SK-N-SH (cell line): ENCODE data around the gene FOXP1. TPM values are rescaled to one million over a fixed set of nuclear protein-coding genes. Genes with fewer than 3 reads are reported as not detected.

Experiments
- CTCF ChIA-PET: fragments of 300-600, 350-600 bp; formaldehyde crosslinking; extraction: SDS; loops from one replicate; lab custom pipeline; 2021; lab: Yijun Ruan, JAX
- POLR2A ChIA-PET: fragments of 350-600 bp; sonication (Branson Sonifier 250); formaldehyde crosslinking; extraction: SDS; loops from one replicate; lab custom pipeline; 2020; ENCODE audit warnings: antibody characterized with exemption, inconsistent platforms; lab: Yijun Ruan, JAX
- DNase-seq: peaks from one replicate; pipeline ENCODE4 v3.0.0; 2012
- H2AFZ ChIP-seq: fragments of 200-600 bp; sonication (generic); 2 replicates; pipeline ENCODE4 v1.8.1; 2016; ENCODE audit warnings: antibody characterized with exemption, mild to moderate bottlenecking, low read depth
- H3F3A ChIP-seq: fragments of 200-600 bp; sonication (generic); replicated peaks from 2 replicates; pipeline ENCODE3; 2016; ENCODE audit warnings: antibody characterized with exemption, mild to moderate bottlenecking; ENCODE audit not compliant: insufficient read depth
- H3K27ac ChIP-seq, 2 experiments: fragments of 200-500 bp in 1 of 2; fragments of 200-600 bp in 1 of 2; sonication (Bioruptor generic) in 1 of 2; sonication (generic), shearing (Covaris generic) in 1 of 2; 2 replicates each; pipeline versions ENCODE4 v1.5.1 to v1.6.1; 2014 to 2016; ENCODE audit warnings: low read depth in 2 of 2, inconsistent platforms in 1 of 2, low read length in 1 of 2, mild to moderate bottlenecking in 1 of 2, mixed read lengths in 1 of 2
- H3K27me3 ChIP-seq: fragments of 200-600 bp; sonication (generic), shearing (Covaris generic); 2 replicates; pipeline ENCODE4 v1.6.1; 2016; ENCODE audit warnings: mixed run types; ENCODE audit not compliant: insufficient read depth
- H3K36me3 ChIP-seq, 2 experiments: fragments of 200-500 bp in 1 of 2; fragments of 200-600 bp in 1 of 2; sonication (Bioruptor generic) in 1 of 2; sonication (generic) in 1 of 2; replicated peaks in 1 of 2; 2 replicates each; pipeline versions ENCODE3 to v1.5.1; 2014 to 2016; ENCODE audit warnings: low read length in 1 of 2, mild to moderate bottlenecking in 1 of 2; ENCODE audit not compliant: insufficient read depth in 2 of 2, control insufficient read depth in 1 of 2
- H3K4me1 ChIP-seq, 2 experiments: fragments of 200-500 bp in 1 of 2; fragments of 200-600 bp in 1 of 2; sonication (Bioruptor generic) in 1 of 2; sonication (generic), shearing (Covaris generic) in 1 of 2; 2 replicates each; pipeline versions ENCODE4 v1.5.1 to v1.6.1; 2014 to 2016; ENCODE audit warnings: low read depth in 1 of 2, low read length in 1 of 2, mixed run types in 1 of 2; ENCODE audit not compliant: insufficient read depth in 2 of 2, control insufficient read depth in 1 of 2
- H3K4me2 ChIP-seq: fragments of 200-600 bp; sonication (generic), shearing (Covaris generic); 2 replicates; pipeline ENCODE4 v1.6.1; 2017; ENCODE audit warnings: mixed run types
- H3K4me3 ChIP-seq, 2 experiments: fragments of 200-500 bp in 1 of 2; fragments of 200-600 bp in 1 of 2; sonication (Bioruptor generic) in 1 of 2; sonication (generic), shearing (Covaris generic) in 1 of 2; 2 replicates each; pipeline versions ENCODE4 v1.5.1 to v1.8.1; 2014 to 2016; ENCODE audit warnings: low read depth in 2 of 2, inconsistent platforms in 1 of 2, low read length in 1 of 2, mild to moderate bottlenecking in 1 of 2, mixed read lengths in 1 of 2, moderate library complexity in 1 of 2
- H3K79me2 ChIP-seq: fragments of 200-600 bp; sonication (generic); 2 replicates; pipeline ENCODE4 v1.8.1; 2017; ENCODE audit warnings: mild to moderate bottlenecking; ENCODE audit not compliant: insufficient read depth
- H3K9ac ChIP-seq: fragments of 200-600 bp; sonication (generic); 2 replicates; pipeline ENCODE4 v1.6.1; 2017; ENCODE audit warnings: mixed run types
- H3K9me2 ChIP-seq: fragments of 200-600 bp; sonication (generic); 2 replicates; pipeline ENCODE4 v1.6.1; 2017; ENCODE audit warnings: mixed run types
- H3K9me3 ChIP-seq: fragments of 200-600 bp; sonication (generic); 2 replicates; pipeline ENCODE4 v1.6.1; 2017; ENCODE audit warnings: mixed run types, mild to moderate bottlenecking, moderate library complexity
- H4K20me1 ChIP-seq: fragments of 200-600 bp; sonication (generic); 2 replicates; pipeline ENCODE4 v1.6.1; 2017; ENCODE audit warnings: mild to moderate bottlenecking, mixed run types; ENCODE audit not compliant: insufficient read depth
- CHD2 ChIP-seq: fragments of 150-350 bp; IDR thresholded peaks from 2 replicates; pipeline ENCODE4 v1.6.1; 2018; ENCODE audit warnings: low read length; ENCODE audit not compliant: partially characterized antibody
- EP300 ChIP-seq, 2 experiments: IDR thresholded peaks; 2 replicates each; pipeline versions ENCODE4 v1.4.0 to v1.6.1; 2012; ENCODE audit warnings: borderline replicate concordance in 1 of 2, low read depth in 1 of 2, low read length in 1 of 2
- FOSL2 ChIP-seq: IDR thresholded peaks from 2 replicates; pipeline ENCODE4 v1.4.0; 2012; ENCODE audit warnings: low read depth, mild to moderate bottlenecking, moderate library complexity, borderline replicate concordance
- GABPA ChIP-seq: IDR thresholded peaks from 2 replicates; pipeline ENCODE4 v1.4.0; 2012; ENCODE audit warnings: low read depth, mild to moderate bottlenecking
- JUND ChIP-seq: IDR thresholded peaks from 2 replicates; pipeline ENCODE4 v1.4.0; 2012
- MEF2A ChIP-seq: IDR thresholded peaks from 2 replicates; pipeline ENCODE4 v1.4.0; 2012; ENCODE audit warnings: low read depth, borderline replicate concordance
- MXI1 ChIP-seq: IDR thresholded peaks from 2 replicates; pipeline ENCODE4 v1.6.1; 2012; ENCODE audit warnings: mild to moderate bottlenecking, low read depth, low read length, improper control_type of control experiment
- NFIC ChIP-seq: IDR thresholded peaks from 2 replicates; pipeline ENCODE4 v1.4.0; 2012; ENCODE audit warnings: borderline replicate concordance
- NRF1 ChIP-seq: IDR thresholded peaks from 2 replicates; pipeline ENCODE4 v1.6.1; 2012; ENCODE audit warnings: low read depth, mild to moderate bottlenecking, low read length
- POLR2AphosphoS5 ChIP-seq: IDR thresholded peaks from 2 replicates; pipeline ENCODE4 v1.6.1; 2012; ENCODE audit warnings: low read depth, low read length
- RXRA ChIP-seq: IDR thresholded peaks from 2 replicates; pipeline ENCODE4 v1.4.0; 2012; ENCODE audit warnings: low read depth, mild to moderate bottlenecking, borderline replicate concordance
- SIN3A ChIP-seq: IDR thresholded peaks from 2 replicates; pipeline ENCODE4 v1.6.1; 2012; ENCODE audit warnings: low read depth, mild to moderate bottlenecking, low read length, moderate library complexity, borderline replicate concordance
- SMC3 ChIP-seq: IDR thresholded peaks from 2 replicates; pipeline ENCODE4 v1.6.1; 2012; ENCODE audit warnings: low read depth, low read length, improper control_type of control experiment
- TCF12 ChIP-seq: IDR thresholded peaks from 2 replicates; pipeline ENCODE4 v1.4.0; 2012
- TEAD4 ChIP-seq: IDR thresholded peaks from 2 replicates; pipeline ENCODE4 v1.4.0; 2012; ENCODE audit warnings: mild to moderate bottlenecking, borderline replicate concordance; ENCODE audit not compliant: insufficient read depth
- WGBS: methylation state at CpG from one replicate; pipeline ENCODE4 v1.1.6; 2017; ENCODE audit warnings: low lambda C conversion rate; 5-methylcytosine and 5-hydroxymethylcytosine counted together
- polyA plus RNA-seq, 3 experiments: library from polyadenylated mRNA; depleted of rRNA; stranded (reverse); fragments of >200 nt; gene quantifications; 2 replicates each; pipeline ENCODE4 v1.2.3, GENCODE V29; 2012
- TF ChIP-seq, protein P1 (sequence below): IDR thresholded peaks from 2 replicates; pipeline ENCODE4; 2012
- TF ChIP-seq, protein P2 (sequence below): IDR thresholded peaks from 2 replicates; pipeline ENCODE4 v1.4.0; 2012; ENCODE audit warnings: low read depth, borderline replicate concordance
- TF ChIP-seq, protein P3 (sequence below): IDR thresholded peaks from 2 replicates; pipeline ENCODE4 v1.4.0; 2012; ENCODE audit warnings: low read depth

The FOXP1 gene
- polyA plus RNA-seq, 1 of the 3 experiments (the other 2 are of a cell fraction): 8.8 TPM

DNA sequence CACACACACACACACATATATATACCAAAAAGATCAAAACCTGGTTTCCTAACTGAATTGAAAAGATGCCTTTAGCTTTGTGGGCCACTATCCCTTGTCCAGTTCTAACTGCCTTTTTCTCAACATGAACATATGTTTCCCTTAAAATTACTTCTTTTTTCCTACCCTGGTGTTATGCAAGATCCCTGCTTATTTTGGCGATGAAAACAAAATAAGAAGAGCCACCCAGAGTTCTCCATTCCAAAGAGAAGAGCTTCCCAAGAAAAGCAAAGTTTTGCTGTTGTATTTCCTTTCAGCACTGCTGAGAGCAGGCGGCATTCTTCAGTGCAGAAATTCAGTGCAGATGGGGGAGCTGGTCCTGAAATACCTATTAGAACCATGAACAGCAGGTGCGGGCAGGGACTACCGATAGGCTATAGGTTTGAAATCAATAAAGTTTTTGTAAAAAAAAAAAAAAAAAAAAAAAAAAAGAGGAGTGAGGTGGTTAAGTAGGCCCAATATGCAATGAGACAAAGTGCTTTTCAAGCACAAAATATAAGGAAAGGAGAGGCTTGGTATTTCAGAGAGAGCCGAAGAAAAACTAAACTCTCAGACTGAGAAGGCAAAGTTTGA lies 238.0 kb downstream of the FOXP1 start:
- Histone ChIP-seq H3K79me2 (peaks cover 67% of the 10 kb centered on the region), H2AFZ (no peak overlapping the region), H3K9ac (no peak overlapping the region), H3K9me3 (no peaks in the 10 kb centered on the region), H3K27ac (no peak overlapping the region), H3K36me3 (peaks cover 0 to 8% of the 10 kb centered on the region in 2 experiments), H3F3A (peaks cover 26% of the 10 kb centered on the region), H3K9me2 (no peaks in the 10 kb centered on the region), H4K20me1 (no peaks in the 10 kb centered on the region), H3K4me3 (no peak overlapping the region), H3K27me3 (no peaks in the 10 kb centered on the region), H3K4me2 (no peak overlapping the region), H3K4me1 (peaks cover 0 to 12% of the 10 kb centered on the region in 2 experiments; a peak in 1 of 4 replicates)
- POLR2A ChIA-PET: no interaction called here
- CTCF ChIA-PET: interaction anchor here (1.7 kb wide), 1 partner anchor 52 kb away, joined by 5 read pairs; no protein-coding TSS in a partner anchor
- DNase-seq: no peak
- TF ChIP-seq SIN3A: no peak
- TF ChIP-seq, protein P1, sequence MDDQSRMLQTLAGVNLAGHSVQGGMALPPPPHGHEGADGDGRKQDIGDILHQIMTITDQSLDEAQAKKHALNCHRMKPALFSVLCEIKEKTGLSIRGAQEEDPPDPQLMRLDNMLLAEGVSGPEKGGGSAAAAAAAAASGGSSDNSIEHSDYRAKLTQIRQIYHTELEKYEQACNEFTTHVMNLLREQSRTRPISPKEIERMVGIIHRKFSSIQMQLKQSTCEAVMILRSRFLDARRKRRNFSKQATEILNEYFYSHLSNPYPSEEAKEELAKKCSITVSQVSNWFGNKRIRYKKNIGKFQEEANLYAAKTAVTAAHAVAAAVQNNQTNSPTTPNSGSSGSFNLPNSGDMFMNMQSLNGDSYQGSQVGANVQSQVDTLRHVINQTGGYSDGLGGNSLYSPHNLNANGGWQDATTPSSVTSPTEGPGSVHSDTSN: no peak
- TF ChIP-seq MEF2A: no peak
- TF ChIP-seq NRF1: no peak
- no peak for TF ChIP-seq RXRA
- TF ChIP-seq CHD2: no peak
- TF ChIP-seq, protein P2, sequence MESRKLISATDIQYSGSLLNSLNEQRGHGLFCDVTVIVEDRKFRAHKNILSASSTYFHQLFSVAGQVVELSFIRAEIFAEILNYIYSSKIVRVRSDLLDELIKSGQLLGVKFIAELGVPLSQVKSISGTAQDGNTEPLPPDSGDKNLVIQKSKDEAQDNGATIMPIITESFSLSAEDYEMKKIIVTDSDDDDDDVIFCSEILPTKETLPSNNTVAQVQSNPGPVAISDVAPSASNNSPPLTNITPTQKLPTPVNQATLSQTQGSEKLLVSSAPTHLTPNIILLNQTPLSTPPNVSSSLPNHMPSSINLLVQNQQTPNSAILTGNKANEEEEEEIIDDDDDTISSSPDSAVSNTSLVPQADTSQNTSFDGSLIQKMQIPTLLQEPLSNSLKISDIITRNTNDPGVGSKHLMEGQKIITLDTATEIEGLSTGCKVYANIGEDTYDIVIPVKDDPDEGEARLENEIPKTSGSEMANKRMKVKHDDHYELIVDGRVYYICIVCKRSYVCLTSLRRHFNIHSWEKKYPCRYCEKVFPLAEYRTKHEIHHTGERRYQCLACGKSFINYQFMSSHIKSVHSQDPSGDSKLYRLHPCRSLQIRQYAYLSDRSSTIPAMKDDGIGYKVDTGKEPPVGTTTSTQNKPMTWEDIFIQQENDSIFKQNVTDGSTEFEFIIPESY: no peak
- TF ChIP-seq TEAD4: no peak
- no peak for TF ChIP-seq JUND
- no peak for TF ChIP-seq POLR2AphosphoS5
- no peak for TF ChIP-seq GABPA
- no peak for TF ChIP-seq SMC3
- 94% methylated on average over 5 of the region's 5 CpGs for WGBS

DNA sequence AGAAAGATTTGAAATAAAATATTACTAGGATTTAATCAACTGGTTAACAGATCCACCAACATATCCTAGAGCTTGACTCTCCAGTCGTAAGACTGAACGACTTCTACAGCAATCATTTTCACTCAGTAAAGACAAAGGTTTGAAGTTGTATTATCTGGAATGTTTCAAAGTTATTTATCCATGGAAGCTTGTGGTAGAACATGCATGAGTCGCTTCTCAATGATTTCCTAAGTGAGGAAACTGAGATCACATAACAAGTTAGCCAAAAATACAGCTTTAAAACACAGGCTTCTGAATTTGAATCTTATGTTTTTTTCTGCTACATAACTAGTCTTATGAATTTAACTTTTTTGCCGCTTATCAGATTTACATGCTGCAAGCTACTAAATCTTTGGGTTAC lies 241.8 kb downstream of the FOXP1 start:
- ChIA-PET POLR2A (no interaction called here), CTCF (interaction anchor here (0.8 kb wide), 1 partner anchor 178 kb away, joined by 3 read pairs; no protein-coding TSS in a partner anchor)
- H3K4me3 ChIP-seq: no peak overlapping the region
- peak overlapping the region; percentile 16; the same call in 1 of the 2 replicates for H3K9ac ChIP-seq
- peaks cover 0 to 13% of the 10 kb centered on the region in 2 experiments for H3K36me3 ChIP-seq
- no peak overlapping the region for H2AFZ ChIP-seq
- H3K27me3 ChIP-seq: no peaks in the 10 kb centered on the region
- peaks cover 27% of the 10 kb centered on the region for H3F3A ChIP-seq
- H3K4me1 ChIP-seq: peaks cover 0 to 12% of the 10 kb centered on the region in 2 experiments; a peak in 1 of 4 replicates
- DNase-seq: no peak
- no peaks in the 10 kb centered on the region for H4K20me1 ChIP-seq
- TF ChIP-seq NFIC: peak; percentile 18; the same call in 1 of the 2 replicates
- TF ChIP-seq, protein P3, sequence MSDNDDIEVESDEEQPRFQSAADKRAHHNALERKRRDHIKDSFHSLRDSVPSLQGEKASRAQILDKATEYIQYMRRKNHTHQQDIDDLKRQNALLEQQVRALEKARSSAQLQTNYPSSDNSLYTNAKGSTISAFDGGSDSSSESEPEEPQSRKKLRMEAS: no peak
- TF ChIP-seq RXRA: no peak
- no peak for TF ChIP-seq MXI1
- peak; percentile 85 for TF ChIP-seq JUND
- TF ChIP-seq EP300 (IDR thresholded peaks at IDR 0.05; ENCODE audit: borderline replicate concordance in 1 of 2, low read depth in 1 of 2, low read length in 1 of 2): peak in 1 of 2 experiments; percentile 69; a peak in 1 of 4 replicates
- TF ChIP-seq SMC3: no peak
- peak; percentile 58; the same call in 1 of the 2 replicates for TF ChIP-seq FOSL2
- peak; percentile 64 for TF ChIP-seq TEAD4
- TF ChIP-seq, protein P1: peak; percentile 60
- TF ChIP-seq TCF12: peak; percentile 69
- peaks cover 68% of the 10 kb centered on the region for H3K79me2 ChIP-seq
- WGBS: 56% methylated on average over 4 of the region's 4 CpGs
- peak overlapping the region; percentile 24; the same call in 1 of the 2 replicates for H3K4me2 ChIP-seq
- H3K9me3 ChIP-seq: no peaks in the 10 kb centered on the region
- H3K9me2 ChIP-seq: no peaks in the 10 kb centered on the region
- peak overlapping the region in 1 of 2 experiments; percentile 78; a peak in 3 of 4 replicates for H3K27ac ChIP-seq
